AG10803 (cell line): ENCODE results near the gene RBFOX1.

Source experiments
- DNase-seq: peaks from one replicate; pipeline ENCODE4 v3.0.0; 2010; ENCODE audit warnings: low read depth
- H3K4me3 ChIP-seq: 2 replicates; pipeline ENCODE4 v1.5.1; 2011; ENCODE audit warnings: mild to moderate bottlenecking, low read length, control low read depth
- CTCF ChIP-seq: conservative IDR thresholded peaks from 2 replicates; pipeline ENCODE4 v1.5.1; 2011; ENCODE audit warnings: mild to moderate bottlenecking, low read length, control low read depth, inconsistent platforms

RBFOX1 gene

GRCh38 chr16:7512503-7512902 lies 179.9 kb downstream of the RBFOX1 start:
- DNase-seq: no peak
- no peak for TF ChIP-seq CTCF
- H3K4me3 ChIP-seq: no peak overlapping the region

- DNase-seq: no peak
- no peak overlapping the region for H3K4me3 ChIP-seq
- no peak for TF ChIP-seq CTCF
Observed at GRCh38 chr16:7513429-7513828, 180.8 kb downstream of the RBFOX1 start.

- H3K4me3 ChIP-seq: no peak overlapping the region
- no peak for DNase-seq
- TF ChIP-seq CTCF: no peak
Observed at GRCh38 chr16:7515543-7515942, 182.9 kb downstream of the RBFOX1 start.

- no peak overlapping the region for H3K4me3 ChIP-seq
- no peak for TF ChIP-seq CTCF
Observed at GRCh38 chr16:7517496-7517895, 184.9 kb downstream of the RBFOX1 start.

GRCh38 chr16:7518158-7518557 lies 185.5 kb downstream of the RBFOX1 start:
- no peak for TF ChIP-seq CTCF
- no peak for DNase-seq
- H3K4me3 ChIP-seq: no peak overlapping the region

More at GRCh38 chr16:7517496-7517895, 184.9 kb downstream of the RBFOX1 start:
- no peak for DNase-seq

GRCh38 chr16:7521834-7522233 lies 189.2 kb downstream of the RBFOX1 start:
- no peak overlapping the region for H3K4me3 ChIP-seq
- no peak for TF ChIP-seq CTCF
- DNase-seq: no peak

GRCh38 chr16:7524419-7524818 lies 191.8 kb downstream of the RBFOX1 start:
- TF ChIP-seq CTCF: no peak
- DNase-seq: no peak
- no peak overlapping the region for H3K4me3 ChIP-seq
